Left lung (tissue), 10 donors: Measurements from ENCODE around the gene ACVR2A. TPM values are rescaled to one million over a fixed set of nuclear protein-coding genes. Genes with fewer than 3 reads are reported as not detected.
A peak's percentile ranks its signal among the peaks of the same experiment; 100 is the strongest.

Source experiments
- ATAC-seq: fragments of 200-7000 bp; cut with Tn5 transposase; one replicate; pipeline ENCODE4 v1.9.1; 2020; ENCODE audit warnings: moderate library complexity
- DNase-seq, 4 donors: peaks; one replicate each; pipeline ENCODE4 v3.0.0-alpha.2; 2013 to 2020
- H3K27ac ChIP-seq, 2 donors: fragments of 200-600 bp; sonication (generic) in 1 of 2; one replicate each; pipeline versions ENCODE4 v1.5.0 to v1.8.0; 2020 to 2021
- H3K27me3 ChIP-seq, 2 donors: fragments of 200-600 bp; sonication (generic) in 1 of 2; one replicate each; pipeline versions ENCODE4 v1.5.0 to v1.8.0; 2020 to 2021
- H3K36me3 ChIP-seq, 2 donors: fragments of 200-600 bp; sonication (generic) in 1 of 2; one replicate each; pipeline versions ENCODE4 v1.5.0 to v1.8.0; 2020 to 2021
- H3K4me1 ChIP-seq, 2 donors: fragments of 200-600 bp; one replicate each; pipeline ENCODE4 v1.8.0; 2021
- H3K4me3 ChIP-seq, 2 donors: fragments of 200-600 bp; sonication (generic) in 1 of 2; one replicate each; pipeline versions ENCODE4 v1.5.0 to v1.8.0; 2020 to 2021; ENCODE audit warnings: mild to moderate bottlenecking in 1 of 2
- H3K9me3 ChIP-seq, 2 donors: fragments of 200-600 bp; sonication (generic) in 1 of 2; one replicate each; pipeline versions ENCODE4 v1.5.0 to v1.8.0; 2020 to 2021
- CTCF ChIP-seq, 2 donors: fragments of 200-600 bp; sonication (generic) in 1 of 2; IDR thresholded peaks; one replicate each; pipeline versions ENCODE4 v1.5.0 to v1.8.0; 2021; ENCODE audit warnings: antibody characterized with exemption in 2 of 2
- intact Hi-C, 2 donors: fragments of 100-400 bp; cut with DNase I; formaldehyde crosslinking; loops; one replicate each; pipeline versions ENCODE4 v1.11.2 to v1.14.2; 2022
- polyA plus RNA-seq, 6 donors: library from polyadenylated mRNA; unstranded; fragments of 120-200 nt; gene quantifications; one replicate each; pipeline ENCODE4 v1.2.1, GENCODE V29; 2013; ENCODE audit not compliant: insufficient read length in 6 of 6
- total RNA-seq, 2 donors: library from RNA; stranded (reverse); fragmentation: NEBNext Ultra II Directional; extraction: Animal tissue kit (Norgen Biotek cat#: 25700); gene quantifications; one replicate each; pipeline ENCODE4 v1.2.1, GENCODE V29; 2021
- donor health status: DM: no; HTN: yes; CAD: no.
- donor health status: DM: no; HTN: no; CAD: no.

ACVR2A gene
- total and polyA plus RNA-seq, 8 donors: 17.8 to 35.9 (median 28.1) TPM

GRCh38 chr2:147810883-147811765 is 33.7 kb upstream of the ACVR2A start:
- Histone ChIP-seq H3K36me3 (no peaks in the 10 kb centered on the region), H3K27me3 (no peaks in the 10 kb centered on the region), H3K9me3 (no peaks in the 10 kb centered on the region), H3K27ac (no peak overlapping the region), H3K4me1 (no peaks in the 10 kb centered on the region), H3K4me3 (no peak overlapping the region)
- DNase-seq: no peak
- ATAC-seq: no peak
- intact Hi-C loops: no loop called here
- no peak for TF ChIP-seq CTCF (IDR thresholded peaks at IDR 0.05)

- Histone ChIP-seq H3K4me3 (no peak overlapping the region), H3K4me1 (no peaks in the 10 kb centered on the region), H3K9me3 (no peaks in the 10 kb centered on the region), H3K27me3 (no peaks in the 10 kb centered on the region), H3K36me3 (no peaks in the 10 kb centered on the region), H3K27ac (no peak overlapping the region)
- ATAC-seq (no peak), DNase-seq (no peak)
- TF ChIP-seq CTCF (IDR thresholded peaks at IDR 0.05): no peak
- intact Hi-C loops: no loop called here
These were observed 26.1 kb upstream of the ACVR2A start for GRCh38 chr2:147818741-147819140.

- no peaks in the 10 kb centered on the region for H3K27me3 ChIP-seq
- intact Hi-C loops: no loop called here
- H3K27ac ChIP-seq: no peak overlapping the region
- no peak for TF ChIP-seq CTCF (IDR thresholded peaks at IDR 0.05)
- no peaks in the 10 kb centered on the region for H3K9me3 ChIP-seq
- H3K4me3 ChIP-seq: no peak overlapping the region
- H3K36me3 ChIP-seq: no peaks in the 10 kb centered on the region
- no peak for ATAC-seq
- no peaks in the 10 kb centered on the region for H3K4me1 ChIP-seq
- no peak for DNase-seq
These were observed 20.2 kb upstream of the ACVR2A start for GRCh38 chr2:147824620-147825019.

- Histone ChIP-seq H3K27ac (no peak overlapping the region), H3K4me3 (no peak overlapping the region), H3K36me3 (no peaks in the 10 kb centered on the region), H3K27me3 (no peaks in the 10 kb centered on the region), H3K4me1 (no peaks in the 10 kb centered on the region), H3K9me3 (peaks cover 0 to 9% of the 10 kb centered on the region in 2 donors)
- TF ChIP-seq CTCF (IDR thresholded peaks at IDR 0.05): no peak
- DNase-seq (peak in 1 of 4 donors; percentile 69), ATAC-seq (no peak)
- intact Hi-C loops: no loop called here
These were observed 18.3 kb upstream of the ACVR2A start for GRCh38 chr2:147826278-147827087.

GRCh38 chr2:147827088-147827375 is 17.8 kb upstream of the ACVR2A start:
- no peak overlapping the region for H3K27ac ChIP-seq
- no peaks in the 10 kb centered on the region for H3K4me1 ChIP-seq
- no peaks in the 10 kb centered on the region for H3K36me3 ChIP-seq
- intact Hi-C loops: no loop called here
- no peak for TF ChIP-seq CTCF (IDR thresholded peaks at IDR 0.05)
- H3K4me3 ChIP-seq: no peak overlapping the region
- no peak for ATAC-seq
- H3K27me3 ChIP-seq: no peaks in the 10 kb centered on the region
- H3K9me3 ChIP-seq: peaks cover 0 to 9% of the 10 kb centered on the region in 2 donors
- peak in 1 of 4 donors; percentile 67 for DNase-seq
